ENCODE data around the gene CARD6. TPM values are rescaled to one million over a fixed set of nuclear protein-coding genes. Genes with fewer than 3 reads are reported as not detected.
"Not testable (repeated sequence)": the region's sequence is repeated elsewhere in the genome, so short reads cannot be mapped to it uniquely, and the experiment has no call there.

Gene CARD6
- total RNA-seq, 3 donors from 2014 or later, result 16.1 to 25.8 (median 16.7) TPM

- intact Hi-C loops (cut with DNase I; ENCODE audit: low total_unique reads), result no loop called here
- no peak for TF ChIP-seq CTCF (IDR thresholded peaks at IDR 0.05)
- TF ChIP-seq POLR2AphosphoS5 (IDR thresholded peaks at IDR 0.05), result no peak
- no peak for TF ChIP-seq POLR2A (IDR thresholded peaks at IDR 0.05)
Observed at GRCh38 chr5:40877371-40877988, 36.3 kb downstream of the CARD6 start.

GRCh38 chr5:40879163-40879942, 38.2 kb downstream of the CARD6 start:
- H3K36me3 ChIP-seq, result no peaks in the 10 kb centered on the region
- TF ChIP-seq CTCF (IDR thresholded peaks at IDR 0.05), result peak; percentile 20 to 62 (median 55)
- no peak for TF ChIP-seq POLR2A (IDR thresholded peaks at IDR 0.05)
- no peak overlapping the region for H3K27ac ChIP-seq
- no peak overlapping the region for H3K4me3 ChIP-seq
- no peaks in the 10 kb centered on the region for H3K27me3 ChIP-seq
- intact Hi-C loops (cut with DNase I; ENCODE audit: low total_unique reads), result no loop called here
- no peak for DNase-seq (ENCODE audit: low spot score in 2 of 2)
- H3K9me3 ChIP-seq, result peaks cover 0 to 13% of the 10 kb centered on the region in 2 donors
- no peaks in the 10 kb centered on the region for H3K4me1 ChIP-seq

More at GRCh38 chr5:40877371-40877988, 36.3 kb downstream of the CARD6 start:
- Histone ChIP-seq H3K4me3 (no peak overlapping the region), H3K4me1 (no peaks in the 10 kb centered on the region), H3K36me3 (no peaks in the 10 kb centered on the region), H3K27me3 (no peaks in the 10 kb centered on the region), H3K27ac (no peak overlapping the region), H3K9me3 (peaks cover 0 to 8% of the 10 kb centered on the region in 2 donors)
- DNase-seq (ENCODE audit: low spot score in 2 of 2), result no peak

GRCh38 chr5:40882291-40882690, 41.1 kb downstream of the CARD6 start:
- H3K27ac ChIP-seq, result no peak overlapping the region
- no peaks in the 10 kb centered on the region for H3K4me1 ChIP-seq
- DNase-seq (ENCODE audit: low spot score in 2 of 2), result no peak
- intact Hi-C loops (cut with DNase I; ENCODE audit: low total_unique reads), result no loop called here
- H3K36me3 ChIP-seq, result no peaks in the 10 kb centered on the region
- H3K27me3 ChIP-seq, result no peaks in the 10 kb centered on the region
- TF ChIP-seq CTCF (IDR thresholded peaks at IDR 0.05) (no peak), POLR2AphosphoS5 (IDR thresholded peaks at IDR 0.05) (no peak), POLR2A (IDR thresholded peaks at IDR 0.05) (no peak)
- H3K4me3 ChIP-seq, result no peak overlapping the region
- peaks cover 0 to 13% of the 10 kb centered on the region in 2 donors for H3K9me3 ChIP-seq

GRCh38 chr5:40883051-40883450, 41.9 kb downstream of the CARD6 start:
- intact Hi-C loops (cut with DNase I; ENCODE audit: low total_unique reads); H3K4me3 ChIP-seq: not testable (repeated sequence)

GRCh38 chr5:40895440-40896425, 54.6 kb downstream of the CARD6 start:
- H3K9me3 ChIP-seq; H3K27ac ChIP-seq; intact Hi-C loops (cut with DNase I; ENCODE audit: low total_unique reads); H3K4me3 ChIP-seq; H3K27me3 ChIP-seq; H3K36me3 ChIP-seq; H3K4me1 ChIP-seq: not testable (repeated sequence)
- DNase-seq (ENCODE audit: low spot score in 2 of 2), result peak in 1 of 2 donors; percentile 62

More at GRCh38 chr5:40883051-40883450, 41.9 kb downstream of the CARD6 start:
- not testable (repeated sequence) for H3K4me1 ChIP-seq; H3K27me3 ChIP-seq; H3K36me3 ChIP-seq; H3K27ac ChIP-seq; DNase-seq (ENCODE audit: low spot score in 2 of 2)
- H3K9me3 ChIP-seq, result peaks cover 0 to 13% of the 10 kb centered on the region in 2 donors

Data from breast epithelium (tissue), 4 donors.